Measurements from ENCODE around the gene WDR47.

Gene WDR47

GRCh38 chr1:108972951-108973350, 69.0 kb downstream of the WDR47 start:
- H3K4me1 ChIP-seq (ENCODE audit: control insufficient read depth, low read length), result peaks cover 3% of the 10 kb centered on the region; the same call in 1 of the 2 replicates
- TF ChIP-seq EZH2phosphoT487 (IDR thresholded peaks at IDR 0.05; ENCODE audit: borderline replicate concordance, low read length) (no peak), CTCF (IDR thresholded peaks at IDR 0.05; ENCODE audit: low read depth, low read length, poor library complexity, severe bottlenecking) (no peak)
- H3K79me2 ChIP-seq (ENCODE audit: control insufficient read depth, low read length), result no peaks in the 10 kb centered on the region
- H3F3A ChIP-seq (ENCODE audit: control insufficient read depth, insufficient read depth), result no peaks in the 10 kb centered on the region
- no peaks in the 10 kb centered on the region for H3K27me3 ChIP-seq (ENCODE audit: control insufficient read depth, low read length)
- no peaks in the 10 kb centered on the region for H3K9me3 ChIP-seq (ENCODE audit: control insufficient read depth, insufficient read depth, low read length)
- H4K20me1 ChIP-seq (ENCODE audit: control insufficient read depth, insufficient read depth, low read depth, low read length), result no peaks in the 10 kb centered on the region
- no peaks in the 10 kb centered on the region for H3K9me2 ChIP-seq (replicated peaks; ENCODE audit: control insufficient read depth, low read length)
- no peak overlapping the region for H3K4me3 ChIP-seq (ENCODE audit: low read length)
- H3K27ac ChIP-seq (ENCODE audit: low read depth, low read length), result no peak overlapping the region
- H3K4me2 ChIP-seq (ENCODE audit: low read length), result no peak overlapping the region
- peaks cover 4% of the 10 kb centered on the region for H3K36me3 ChIP-seq (ENCODE audit: control insufficient read depth, low read length)

- no peaks in the 10 kb centered on the region for H3K9me2 ChIP-seq (replicated peaks; ENCODE audit: control insufficient read depth, low read length)
- peaks cover 3% of the 10 kb centered on the region; the same call in 1 of the 2 replicates for H3K4me1 ChIP-seq (ENCODE audit: control insufficient read depth, low read length)
- no peaks in the 10 kb centered on the region for H3K27me3 ChIP-seq (ENCODE audit: control insufficient read depth, low read length)
- H3K36me3 ChIP-seq (ENCODE audit: control insufficient read depth, low read length), result no peaks in the 10 kb centered on the region; the same call in 1 of the 2 replicates
- H3K4me3 ChIP-seq (ENCODE audit: low read length), result no peak overlapping the region
- no peak overlapping the region for H3K27ac ChIP-seq (ENCODE audit: low read depth, low read length)
- no peaks in the 10 kb centered on the region for H4K20me1 ChIP-seq (ENCODE audit: control insufficient read depth, insufficient read depth, low read depth, low read length)
- TF ChIP-seq EZH2phosphoT487 (IDR thresholded peaks at IDR 0.05; ENCODE audit: borderline replicate concordance, low read length), result no peak
- TF ChIP-seq CTCF (IDR thresholded peaks at IDR 0.05; ENCODE audit: low read depth, low read length, poor library complexity, severe bottlenecking), result no peak
- H3K79me2 ChIP-seq (ENCODE audit: control insufficient read depth, low read length), result no peaks in the 10 kb centered on the region
- no peak overlapping the region for H3K4me2 ChIP-seq (ENCODE audit: low read length)
- H3K9me3 ChIP-seq (ENCODE audit: control insufficient read depth, insufficient read depth, low read length), result no peaks in the 10 kb centered on the region
- H3F3A ChIP-seq (ENCODE audit: control insufficient read depth, insufficient read depth), result peaks cover 1% of the 10 kb centered on the region; the same call in 1 of the 2 replicates
These were observed 72.6 kb downstream of the WDR47 start for GRCh38 chr1:108969346-108969745.

GRCh38 chr1:108963052-108963686, 78.7 kb downstream of the WDR47 start, which contains the start of gene CLCC1:
Gene CLCC1, minus strand, starts transcription at chr1:108963484. Its CDS starts 13,047 bp downstream, at chr1:108950437.
- Histone ChIP-seq H3K27ac (ENCODE audit: low read depth, low read length) (peak within 1 kb of the TSS; percentile 82), H3K4me1 (ENCODE audit: control insufficient read depth, low read length) (peaks cover 19% of the 10 kb centered on the region), H4K20me1 (ENCODE audit: control insufficient read depth, insufficient read depth, low read depth, low read length) (no peaks in the 10 kb centered on the region), H3K9me2 (replicated peaks; ENCODE audit: control insufficient read depth, low read length) (no peaks in the 10 kb centered on the region), H3K79me2 (ENCODE audit: control insufficient read depth, low read length) (peaks cover 39% of the 10 kb centered on the region), H3K9me3 (ENCODE audit: control insufficient read depth, insufficient read depth, low read length) (no peaks in the 10 kb centered on the region), H3K27me3 (ENCODE audit: control insufficient read depth, low read length) (no peaks in the 10 kb centered on the region), H3F3A (ENCODE audit: control insufficient read depth, insufficient read depth) (peaks cover 8% of the 10 kb centered on the region; the same call in 1 of the 2 replicates), H3K36me3 (ENCODE audit: control insufficient read depth, low read length) (no peaks in the 10 kb centered on the region), H3K4me3 (ENCODE audit: low read length) (peak within 1 kb of the TSS; percentile 74), H3K4me2 (ENCODE audit: low read length) (peak within 1 kb of the TSS; percentile 86)
- TF ChIP-seq CTCF (IDR thresholded peaks at IDR 0.05; ENCODE audit: low read depth, low read length, poor library complexity, severe bottlenecking) (no peak), EZH2phosphoT487 (IDR thresholded peaks at IDR 0.05; ENCODE audit: borderline replicate concordance, low read length) (no peak)

All from DOHH2 (cell line).